ENCODE measurements around the gene LARP4B. TPM values are rescaled to one million over a fixed set of nuclear protein-coding genes. Genes with fewer than 3 reads are reported as not detected.

The LARP4B gene
- total RNA-seq, 2 experiments from 2014 or later: 99.0 to 103 TPM

- H3K27me3 Mint-ChIP-seq: no peaks in the 10 kb centered on the region
- H3K4me3 Mint-ChIP-seq: no peak overlapping the region
- H3K9me3 Mint-ChIP-seq: no peaks in the 10 kb centered on the region
- peaks cover 61% of the 10 kb centered on the region for H3K36me3 Mint-ChIP-seq (ENCODE audit: low read depth)
- POLR2A ChIA-PET: no interaction called here
- H3K4me1 Mint-ChIP-seq: peaks cover 13% of the 10 kb centered on the region
- no peak for DNase-seq
- H3K27ac Mint-ChIP-seq: no peak overlapping the region
- CTCF ChIA-PET: no interaction called here
These were observed 64.9 kb downstream of the LARP4B start for GRCh38 chr10:866577-866941.

- H3K4me1 Mint-ChIP-seq: peaks cover 8% of the 10 kb centered on the region
- no peak overlapping the region for H3K27ac Mint-ChIP-seq
- CTCF ChIA-PET: no interaction called here
- H3K27me3 Mint-ChIP-seq: no peaks in the 10 kb centered on the region
- no peaks in the 10 kb centered on the region for H3K9me3 Mint-ChIP-seq
- POLR2A ChIA-PET: no interaction called here
- no peak for DNase-seq
- peaks cover 61% of the 10 kb centered on the region for H3K36me3 Mint-ChIP-seq (ENCODE audit: low read depth)
- H3K4me3 Mint-ChIP-seq: no peak overlapping the region
These were observed 65.5 kb downstream of the LARP4B start for GRCh38 chr10:865924-866576.

GRCh38 chr10:865257-865656, 66.2 kb downstream of the LARP4B start:
- ChIA-PET CTCF (interaction anchor here (1.5 kb wide), 1 partner anchor 25 kb away, joined by 4 read pairs; no protein-coding TSS in a partner anchor), POLR2A (interaction anchor here (1.1 kb wide), 1 partner anchor 18 kb away, joined by 3 read pairs; no protein-coding TSS in a partner anchor)
- Mint-ChIP-seq H3K4me1 (peaks cover 4% of the 10 kb centered on the region), H3K9me3 (no peaks in the 10 kb centered on the region), H3K36me3 (ENCODE audit: low read depth) (peaks cover 62% of the 10 kb centered on the region), H3K27me3 (no peaks in the 10 kb centered on the region), H3K27ac (peak overlapping the region; percentile 16), H3K4me3 (no peak overlapping the region)
- DNase-seq: no peak

GRCh38 chr10:860519-860918, 71.0 kb downstream of the LARP4B start:
- Mint-ChIP-seq H3K9me3 (no peaks in the 10 kb centered on the region), H3K36me3 (ENCODE audit: low read depth) (peaks cover 81% of the 10 kb centered on the region), H3K27me3 (no peaks in the 10 kb centered on the region), H3K4me3 (no peak overlapping the region), H3K4me1 (peaks cover 13% of the 10 kb centered on the region), H3K27ac (no peak overlapping the region)
- no peak for DNase-seq
- ChIA-PET POLR2A (no interaction called here), CTCF (no interaction called here)

GRCh38 chr10:856416-857157, 74.9 kb downstream of the LARP4B start:
- POLR2A ChIA-PET: interaction anchor here (1.0 kb wide), 1 partner anchor 14 kb away, joined by 4 read pairs; no protein-coding TSS in a partner anchor
- Mint-ChIP-seq H3K27me3 (no peaks in the 10 kb centered on the region), H3K4me3 (no peak overlapping the region), H3K36me3 (ENCODE audit: low read depth) (peaks cover 83% of the 10 kb centered on the region), H3K4me1 (peaks cover 24% of the 10 kb centered on the region), H3K9me3 (no peaks in the 10 kb centered on the region), H3K27ac (peak overlapping the region; percentile 38)
- CTCF ChIA-PET: no interaction called here
- DNase-seq: no peak

GRCh38 chr10:855671-856070, 75.8 kb downstream of the LARP4B start:
- no peak overlapping the region for H3K4me3 Mint-ChIP-seq
- H3K36me3 Mint-ChIP-seq (ENCODE audit: low read depth): peaks cover 83% of the 10 kb centered on the region
- no peak for DNase-seq
- H3K27ac Mint-ChIP-seq: no peak overlapping the region
- POLR2A ChIA-PET: no interaction called here
- CTCF ChIA-PET: no interaction called here
- H3K9me3 Mint-ChIP-seq: no peaks in the 10 kb centered on the region
- H3K27me3 Mint-ChIP-seq: no peaks in the 10 kb centered on the region
- peaks cover 30% of the 10 kb centered on the region for H3K4me1 Mint-ChIP-seq

GRCh38 chr10:855079-855478, 76.4 kb downstream of the LARP4B start:
- Mint-ChIP-seq H3K27me3 (no peaks in the 10 kb centered on the region), H3K27ac (no peak overlapping the region), H3K4me1 (peaks cover 30% of the 10 kb centered on the region), H3K4me3 (no peak overlapping the region), H3K9me3 (no peaks in the 10 kb centered on the region), H3K36me3 (ENCODE audit: low read depth) (peaks cover 83% of the 10 kb centered on the region)
- POLR2A ChIA-PET: no interaction called here
- DNase-seq: no peak
- CTCF ChIA-PET: no interaction called here

- H3K27ac Mint-ChIP-seq: no peak overlapping the region
- no peak for DNase-seq
- H3K27me3 Mint-ChIP-seq: no peaks in the 10 kb centered on the region
- no peaks in the 10 kb centered on the region for H3K9me3 Mint-ChIP-seq
- no peak overlapping the region for H3K4me3 Mint-ChIP-seq
- peaks cover 33% of the 10 kb centered on the region for H3K4me1 Mint-ChIP-seq
- POLR2A ChIA-PET: no interaction called here
- CTCF ChIA-PET: no interaction called here
- H3K36me3 Mint-ChIP-seq (ENCODE audit: low read depth): peaks cover 79% of the 10 kb centered on the region
These were observed 78.5 kb downstream of the LARP4B start for GRCh38 chr10:853017-853416.

- Mint-ChIP-seq H3K27me3 (no peaks in the 10 kb centered on the region), H3K27ac (peak overlapping the region; percentile 16), H3K4me3 (no peak overlapping the region), H3K9me3 (no peaks in the 10 kb centered on the region), H3K36me3 (ENCODE audit: low read depth) (peaks cover 80% of the 10 kb centered on the region), H3K4me1 (peaks cover 30% of the 10 kb centered on the region)
- ChIA-PET POLR2A (no interaction called here), CTCF (no interaction called here)
- DNase-seq: no peak
These were observed 79.1 kb downstream of the LARP4B start for GRCh38 chr10:852386-852785.

- Mint-ChIP-seq H3K27me3 (no peaks in the 10 kb centered on the region), H3K4me3 (no peak overlapping the region), H3K27ac (peak overlapping the region; percentile 16), H3K4me1 (peaks cover 30% of the 10 kb centered on the region), H3K36me3 (ENCODE audit: low read depth) (peaks cover 80% of the 10 kb centered on the region), H3K9me3 (no peaks in the 10 kb centered on the region)
- DNase-seq: no peak
- POLR2A ChIA-PET: no interaction called here
- CTCF ChIA-PET: no interaction called here
These were observed 79.6 kb downstream of the LARP4B start for GRCh38 chr10:851901-852300.

GRCh38 chr10:850093-850492, 81.4 kb downstream of the LARP4B start:
- POLR2A ChIA-PET: no interaction called here
- peaks cover 81% of the 10 kb centered on the region for H3K36me3 Mint-ChIP-seq (ENCODE audit: low read depth)
- H3K27ac Mint-ChIP-seq: no peak overlapping the region
- H3K27me3 Mint-ChIP-seq: no peaks in the 10 kb centered on the region
- H3K9me3 Mint-ChIP-seq: no peaks in the 10 kb centered on the region
- no peak overlapping the region for H3K4me3 Mint-ChIP-seq
- CTCF ChIA-PET: no interaction called here
- DNase-seq: no peak
- H3K4me1 Mint-ChIP-seq: peaks cover 44% of the 10 kb centered on the region

GRCh38 chr10:847868-848267, 83.6 kb downstream of the LARP4B start:
- no peak overlapping the region for H3K27ac Mint-ChIP-seq
- H3K9me3 Mint-ChIP-seq: no peaks in the 10 kb centered on the region
- ChIA-PET CTCF (interaction anchor here (0.5 kb wide), 1 partner anchor 215 kb away, joined by 3 read pairs; no protein-coding TSS in a partner anchor), POLR2A (no interaction called here)
- DNase-seq: no peak
- H3K4me1 Mint-ChIP-seq: peaks cover 53% of the 10 kb centered on the region
- H3K27me3 Mint-ChIP-seq: no peaks in the 10 kb centered on the region
- H3K36me3 Mint-ChIP-seq (ENCODE audit: low read depth): peaks cover 78% of the 10 kb centered on the region
- no peak overlapping the region for H3K4me3 Mint-ChIP-seq

- ChIA-PET POLR2A (no interaction called here), CTCF (no interaction called here)
- Mint-ChIP-seq H3K4me3 (no peak overlapping the region), H3K4me1 (peaks cover 39% of the 10 kb centered on the region), H3K27me3 (no peaks in the 10 kb centered on the region), H3K27ac (peak overlapping the region; percentile 10), H3K9me3 (no peaks in the 10 kb centered on the region), H3K36me3 (ENCODE audit: low read depth) (peaks cover 66% of the 10 kb centered on the region)
- DNase-seq: no peak
These were observed 85.3 kb downstream of the LARP4B start for GRCh38 chr10:846126-846685.

GRCh38 chr10:845526-845925, 86.0 kb downstream of the LARP4B start:
- ChIA-PET CTCF (no interaction called here), POLR2A (no interaction called here)
- peak overlapping the region; percentile 26 for H3K27ac Mint-ChIP-seq
- peaks cover 37% of the 10 kb centered on the region for H3K4me1 Mint-ChIP-seq
- H3K36me3 Mint-ChIP-seq (ENCODE audit: low read depth): peaks cover 68% of the 10 kb centered on the region
- no peaks in the 10 kb centered on the region for H3K9me3 Mint-ChIP-seq
- H3K4me3 Mint-ChIP-seq: no peak overlapping the region
- no peaks in the 10 kb centered on the region for H3K27me3 Mint-ChIP-seq
- no peak for DNase-seq

Data from activated CD4-positive, alpha-beta memory T cell treated with anti-CD3 and anti-CD28 coated beads, Interleukin-2, amount 10 ng/mL, durations not matched to agents 7 days and 5 days (primary cell).